ENCODE data around the gene CDC37L1. TPM values are rescaled to one million over a fixed set of nuclear protein-coding genes. Genes with fewer than 3 reads are reported as not detected.
A peak's percentile ranks its signal among the peaks of the same experiment; 100 is the strongest.

CDC37L1 gene
- total RNA-seq, 1 experiment from 2014 or later: 12.1 TPM

- Mint-ChIP-seq H3K4me1 (ENCODE audit: low read depth, unreplicated experiment) (peaks cover 22% of the 10 kb centered on the region), H3K9me3 (ENCODE audit: low read depth, unreplicated experiment) (no peaks in the 10 kb centered on the region), H3K4me3 (ENCODE audit: low read depth, unreplicated experiment) (peak within 1 kb of the TSS; percentile 79), H3K27ac (ENCODE audit: unreplicated experiment) (peak within 1 kb of the TSS; percentile 69), H3K27me3 (ENCODE audit: unreplicated experiment) (no peaks in the 10 kb centered on the region), H3K36me3 (ENCODE audit: insufficient read depth, unreplicated experiment) (peaks cover 40% of the 10 kb centered on the region)
- intact Hi-C loops (cut with micrococcal nuclease; ENCODE audit: unreplicated experiment): no loop called here
- DNase-seq: peak; percentile 91
- BruUV-seq (replicated peaks): no TSS peak
- TF ChIP-seq CTCF (IDR thresholded peaks at IDR 0.05; ENCODE audit: unreplicated experiment): no peak
- CTCF ChIA-PET: interaction anchor here (0.6 kb wide), 1 partner anchor 500 kb away, joined by 4 read pairs; no protein-coding TSS in a partner anchor
These were observed 17.0 kb upstream of the CDC37L1 start, which contains the start of gene PLPP6 for GRCh38 chr9:4662108-4662988. TSS of gene PLPP6 (plus strand) at chr9:4662294. CDS start at chr9:4662376, 82 bp downstream.

- no peaks in the 10 kb centered on the region for H3K9me3 Mint-ChIP-seq (ENCODE audit: low read depth, unreplicated experiment)
- peak overlapping the region; percentile 63 for H3K27ac Mint-ChIP-seq (ENCODE audit: unreplicated experiment)
- TF ChIP-seq CTCF (IDR thresholded peaks at IDR 0.05; ENCODE audit: unreplicated experiment): no peak
- DNase-seq: no peak
- no TSS peak for BruUV-seq (replicated peaks)
- H3K36me3 Mint-ChIP-seq (ENCODE audit: insufficient read depth, unreplicated experiment): peaks cover 40% of the 10 kb centered on the region
- CTCF ChIA-PET: no interaction called here
- no peaks in the 10 kb centered on the region for H3K27me3 Mint-ChIP-seq (ENCODE audit: unreplicated experiment)
- intact Hi-C loops (cut with micrococcal nuclease; ENCODE audit: unreplicated experiment): no loop called here
- H3K4me1 Mint-ChIP-seq (ENCODE audit: low read depth, unreplicated experiment): peaks cover 22% of the 10 kb centered on the region
- H3K4me3 Mint-ChIP-seq (ENCODE audit: low read depth, unreplicated experiment): peak overlapping the region; percentile 79
These were observed 16.2 kb upstream of the CDC37L1 start for GRCh38 chr9:4662989-4663792.

GRCh38 chr9:4663956-4664355 lies 15.4 kb upstream of the CDC37L1 start:
- TSS peak; percentile 57 for BruUV-seq (replicated peaks)

More at GRCh38 chr9:4663956-4664355, 15.4 kb upstream of the CDC37L1 start:
- Mint-ChIP-seq H3K4me3 (ENCODE audit: low read depth, unreplicated experiment) (peak overlapping the region; percentile 79), H3K9me3 (ENCODE audit: low read depth, unreplicated experiment) (no peaks in the 10 kb centered on the region), H3K4me1 (ENCODE audit: low read depth, unreplicated experiment) (peaks cover 22% of the 10 kb centered on the region), H3K27me3 (ENCODE audit: unreplicated experiment) (no peaks in the 10 kb centered on the region), H3K36me3 (ENCODE audit: insufficient read depth, unreplicated experiment) (peaks cover 40% of the 10 kb centered on the region), H3K27ac (ENCODE audit: unreplicated experiment) (peak overlapping the region; percentile 63)
- DNase-seq: no peak
- CTCF ChIA-PET: no interaction called here
- TF ChIP-seq CTCF (IDR thresholded peaks at IDR 0.05; ENCODE audit: unreplicated experiment): no peak
- intact Hi-C loops (cut with micrococcal nuclease; ENCODE audit: unreplicated experiment): no loop called here

Data from Calu3 (cell line).